ENCODE measurements around the gene TMEM204. TPM values are rescaled to one million over a fixed set of nuclear protein-coding genes. Genes with fewer than 3 reads are reported as not detected.

Gene TMEM204
- total RNA-seq, 1 donor from 2014 or later: 0.98 TPM

GRCh38 chr16:1527836-1528811 is 5.3 kb upstream of the TMEM204 start:
- DNase-seq (ENCODE audit: low read depth, low spot score): no peak
- Mint-ChIP-seq H3K36me3 (ENCODE audit: low read depth) (no peaks in the 10 kb centered on the region), H3K4me1 (peaks cover 9% of the 10 kb centered on the region), H3K9me3 (no peaks in the 10 kb centered on the region), H3K27me3 (ENCODE audit: low read depth) (no peaks in the 10 kb centered on the region), H3K27ac (ENCODE audit: unreplicated experiment) (peak overlapping the region; percentile 75), H3K4me3 (no peak overlapping the region)
- no peak for TF ChIP-seq CTCF (conservative IDR thresholded peaks at IDR 0.05)

GRCh38 chr16:1528921-1529537 is 4.4 kb upstream of the TMEM204 start:
- Mint-ChIP-seq H3K4me1 (peaks cover 9% of the 10 kb centered on the region), H3K27ac (ENCODE audit: unreplicated experiment) (peak overlapping the region; percentile 87), H3K27me3 (ENCODE audit: low read depth) (no peaks in the 10 kb centered on the region), H3K4me3 (no peak overlapping the region), H3K9me3 (no peaks in the 10 kb centered on the region), H3K36me3 (ENCODE audit: low read depth) (no peaks in the 10 kb centered on the region)
- TF ChIP-seq CTCF (conservative IDR thresholded peaks at IDR 0.05): no peak
- no peak for DNase-seq (ENCODE audit: low read depth, low spot score)

GRCh38 chr16:1530349-1530882 is 3.0 kb upstream of the TMEM204 start:
- no peaks in the 10 kb centered on the region for H3K27me3 Mint-ChIP-seq (ENCODE audit: low read depth)
- H3K9me3 Mint-ChIP-seq: no peaks in the 10 kb centered on the region
- H3K27ac Mint-ChIP-seq (ENCODE audit: unreplicated experiment): peak overlapping the region; percentile 43
- no peak for TF ChIP-seq CTCF (conservative IDR thresholded peaks at IDR 0.05)
- no peak for DNase-seq (ENCODE audit: low read depth, low spot score)
- H3K4me3 Mint-ChIP-seq: no peak overlapping the region
- H3K4me1 Mint-ChIP-seq: peaks cover 9% of the 10 kb centered on the region
- H3K36me3 Mint-ChIP-seq (ENCODE audit: low read depth): no peaks in the 10 kb centered on the region

- H3K4me1 Mint-ChIP-seq: peaks cover 9% of the 10 kb centered on the region
- no peak for DNase-seq (ENCODE audit: low read depth, low spot score)
- H3K27ac Mint-ChIP-seq (ENCODE audit: unreplicated experiment): peak overlapping the region; percentile 84
- no peaks in the 10 kb centered on the region for H3K9me3 Mint-ChIP-seq
- H3K36me3 Mint-ChIP-seq (ENCODE audit: low read depth): no peaks in the 10 kb centered on the region
- no peaks in the 10 kb centered on the region for H3K27me3 Mint-ChIP-seq (ENCODE audit: low read depth)
- no peak overlapping the region for H3K4me3 Mint-ChIP-seq
- no peak for TF ChIP-seq CTCF (conservative IDR thresholded peaks at IDR 0.05)
These were observed 2.4 kb upstream of the TMEM204 start for GRCh38 chr16:1530883-1531637.

GRCh38 chr16:1531638-1531910 is 1.9 kb upstream of the TMEM204 start:
- no peak overlapping the region for H3K27ac Mint-ChIP-seq (ENCODE audit: unreplicated experiment)
- no peaks in the 10 kb centered on the region for H3K9me3 Mint-ChIP-seq
- H3K4me1 Mint-ChIP-seq: peaks cover 9% of the 10 kb centered on the region
- no peaks in the 10 kb centered on the region for H3K27me3 Mint-ChIP-seq (ENCODE audit: low read depth)
- H3K4me3 Mint-ChIP-seq: no peak overlapping the region
- TF ChIP-seq CTCF (conservative IDR thresholded peaks at IDR 0.05): no peak
- no peak for DNase-seq (ENCODE audit: low read depth, low spot score)
- H3K36me3 Mint-ChIP-seq (ENCODE audit: low read depth): no peaks in the 10 kb centered on the region

Measured in neural crest cell (in vitro differentiated cells).